Coronary artery (tissue), 2 donors: Measurements from ENCODE around the gene DEGS2.

ENCODE experiments used
- DNase-seq: peaks from one replicate; pipeline ENCODE4 v3.0.0-alpha.2; 2017; ENCODE audit warnings: low spot score
- H3K27ac ChIP-seq, 2 donors: fragments of 200-600 bp; sonication (generic); one replicate each; pipeline ENCODE4 v1.5.1; 2016 to 2019
- H3K4me3 ChIP-seq: fragments of 200-600 bp; sonication (generic); 2 replicates; pipeline ENCODE4 v1.5.1; 2016; ENCODE audit warnings: mild to moderate bottlenecking, moderate library complexity
- CTCF ChIP-seq: fragments of 200-600 bp; sonication (generic); IDR thresholded peaks from one replicate; pipeline ENCODE4 v1.5.1; 2019; ENCODE audit warnings: antibody characterized with exemption

Gene DEGS2

GRCh38 chr14:100142073-100143040 is 17.1 kb downstream of the DEGS2 start:
- no peak for TF ChIP-seq CTCF
- peak overlapping the region in 1 of 2 donors; percentile 70 for H3K27ac ChIP-seq
- no peak for DNase-seq
- H3K4me3 ChIP-seq = no peak overlapping the region

GRCh38 chr14:100141098-100141497 is 18.3 kb downstream of the DEGS2 start:
- DNase-seq = no peak
- TF ChIP-seq CTCF = no peak
- Histone ChIP-seq H3K4me3 (no peak overlapping the region), H3K27ac (no peak overlapping the region)

DNA sequence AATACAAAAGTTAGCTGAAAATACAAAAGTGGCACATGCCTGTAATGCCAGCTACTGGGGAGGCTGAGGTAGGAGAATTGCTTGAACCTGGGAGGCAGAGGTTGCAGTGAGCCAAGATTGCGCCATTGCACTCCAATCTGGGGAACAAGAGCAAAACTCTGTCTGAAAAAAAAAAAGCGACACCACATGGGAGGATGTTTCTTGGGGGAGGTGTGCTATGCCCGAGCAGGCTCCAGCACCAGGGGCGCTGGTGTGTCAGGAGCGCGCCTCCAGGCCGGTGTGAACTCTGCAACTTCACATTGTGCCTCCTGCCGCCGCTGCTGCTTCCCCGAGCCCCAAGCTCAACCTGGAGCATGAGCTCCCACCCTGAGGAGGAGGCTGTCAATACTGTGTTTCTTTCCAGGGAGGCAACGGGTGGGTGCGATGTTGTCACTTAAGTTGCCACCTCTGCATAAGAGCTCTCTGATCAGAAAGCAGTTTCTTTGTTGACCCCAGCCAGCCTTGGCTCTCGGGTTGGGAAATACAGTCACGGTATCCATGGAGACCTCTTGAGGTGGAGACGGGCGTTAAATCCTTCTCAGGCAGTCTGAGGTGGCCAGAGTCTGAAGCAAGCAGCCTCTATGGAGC is 18.9 kb downstream of the DEGS2 start:
- no peak for DNase-seq
- Histone ChIP-seq H3K4me3 (no peak overlapping the region), H3K27ac (no peak overlapping the region)
- TF ChIP-seq CTCF = no peak

- Histone ChIP-seq H3K4me3 (no peak overlapping the region), H3K27ac (no peak overlapping the region)
- TF ChIP-seq CTCF = no peak
- DNase-seq = no peak
Observed at GRCh38 chr14:100138955-100139354, 20.5 kb downstream of the DEGS2 start.

- Histone ChIP-seq H3K27ac (no peak overlapping the region), H3K4me3 (no peak overlapping the region)
- TF ChIP-seq CTCF = no peak
- DNase-seq = no peak
Observed at GRCh38 chr14:100138082-100138787, 21.2 kb downstream of the DEGS2 start.

GRCh38 chr14:100137173-100137572 is 22.3 kb downstream of the DEGS2 start:
- TF ChIP-seq CTCF = no peak
- H3K4me3 ChIP-seq = no peak overlapping the region
- DNase-seq = no peak

More at GRCh38 chr14:100137173-100137572, 22.3 kb downstream of the DEGS2 start:
- no peak overlapping the region for H3K27ac ChIP-seq
